GM20000 (cell line): ENCODE data around the gene ATRN.

Experiments
- DNase-seq: peaks from one replicate; pipeline ENCODE4 v3.0.0; 2012; ENCODE audit warnings: low spot score
- TF ChIP-seq, protein P1 (sequence below): IDR thresholded peaks from 2 replicates; pipeline ENCODE4 v1.5.1; 2012; ENCODE audit warnings: mild to moderate bottlenecking, control low read depth; ENCODE audit errors: extremely low read depth, missing control alignments

The ATRN gene

DNA sequence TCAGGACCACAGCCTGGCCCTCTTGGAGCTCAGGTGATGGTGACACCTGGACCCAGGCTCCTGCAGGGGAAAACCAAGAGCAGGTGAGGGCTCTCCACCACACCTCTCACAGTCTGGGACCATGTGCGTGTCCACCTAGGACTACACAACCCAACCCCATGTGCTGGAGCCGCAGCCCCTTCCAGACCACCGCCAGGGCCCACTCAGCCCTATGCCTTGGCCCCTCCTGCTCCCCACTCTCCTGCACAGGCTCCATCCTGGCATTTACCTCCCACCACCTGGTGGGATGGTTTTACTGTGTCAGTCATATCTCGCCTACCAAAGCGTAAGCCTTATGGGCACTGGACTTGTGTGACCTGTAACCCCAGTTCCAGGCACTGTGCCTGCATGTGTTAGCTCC, 224.0 kb downstream of the ATRN start:
- TF ChIP-seq, protein P1, sequence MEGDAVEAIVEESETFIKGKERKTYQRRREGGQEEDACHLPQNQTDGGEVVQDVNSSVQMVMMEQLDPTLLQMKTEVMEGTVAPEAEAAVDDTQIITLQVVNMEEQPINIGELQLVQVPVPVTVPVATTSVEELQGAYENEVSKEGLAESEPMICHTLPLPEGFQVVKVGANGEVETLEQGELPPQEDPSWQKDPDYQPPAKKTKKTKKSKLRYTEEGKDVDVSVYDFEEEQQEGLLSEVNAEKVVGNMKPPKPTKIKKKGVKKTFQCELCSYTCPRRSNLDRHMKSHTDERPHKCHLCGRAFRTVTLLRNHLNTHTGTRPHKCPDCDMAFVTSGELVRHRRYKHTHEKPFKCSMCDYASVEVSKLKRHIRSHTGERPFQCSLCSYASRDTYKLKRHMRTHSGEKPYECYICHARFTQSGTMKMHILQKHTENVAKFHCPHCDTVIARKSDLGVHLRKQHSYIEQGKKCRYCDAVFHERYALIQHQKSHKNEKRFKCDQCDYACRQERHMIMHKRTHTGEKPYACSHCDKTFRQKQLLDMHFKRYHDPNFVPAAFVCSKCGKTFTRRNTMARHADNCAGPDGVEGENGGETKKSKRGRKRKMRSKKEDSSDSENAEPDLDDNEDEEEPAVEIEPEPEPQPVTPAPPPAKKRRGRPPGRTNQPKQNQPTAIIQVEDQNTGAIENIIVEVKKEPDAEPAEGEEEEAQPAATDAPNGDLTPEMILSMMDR = no peak
- no peak for DNase-seq

DNA sequence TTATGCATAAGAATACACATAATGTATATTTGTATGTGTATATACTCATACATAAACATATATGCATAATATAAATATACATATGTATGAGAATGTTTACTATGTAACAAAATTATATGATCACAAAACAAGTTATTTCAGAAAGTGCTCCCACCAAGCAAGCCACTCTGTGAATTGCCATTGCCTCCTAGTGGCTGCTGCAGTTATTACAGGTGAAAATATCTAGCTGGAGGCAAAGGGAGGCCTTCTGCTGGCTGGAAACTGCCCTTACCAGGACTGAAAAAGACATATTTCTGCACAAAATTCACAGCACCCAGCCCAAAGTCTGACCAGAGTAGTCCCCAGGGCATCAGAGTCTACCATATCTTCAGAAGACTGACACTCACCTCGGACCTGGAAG, 225.4 kb downstream of the ATRN start:
- TF ChIP-seq, protein P1 = no peak
- DNase-seq = no peak

DNA sequence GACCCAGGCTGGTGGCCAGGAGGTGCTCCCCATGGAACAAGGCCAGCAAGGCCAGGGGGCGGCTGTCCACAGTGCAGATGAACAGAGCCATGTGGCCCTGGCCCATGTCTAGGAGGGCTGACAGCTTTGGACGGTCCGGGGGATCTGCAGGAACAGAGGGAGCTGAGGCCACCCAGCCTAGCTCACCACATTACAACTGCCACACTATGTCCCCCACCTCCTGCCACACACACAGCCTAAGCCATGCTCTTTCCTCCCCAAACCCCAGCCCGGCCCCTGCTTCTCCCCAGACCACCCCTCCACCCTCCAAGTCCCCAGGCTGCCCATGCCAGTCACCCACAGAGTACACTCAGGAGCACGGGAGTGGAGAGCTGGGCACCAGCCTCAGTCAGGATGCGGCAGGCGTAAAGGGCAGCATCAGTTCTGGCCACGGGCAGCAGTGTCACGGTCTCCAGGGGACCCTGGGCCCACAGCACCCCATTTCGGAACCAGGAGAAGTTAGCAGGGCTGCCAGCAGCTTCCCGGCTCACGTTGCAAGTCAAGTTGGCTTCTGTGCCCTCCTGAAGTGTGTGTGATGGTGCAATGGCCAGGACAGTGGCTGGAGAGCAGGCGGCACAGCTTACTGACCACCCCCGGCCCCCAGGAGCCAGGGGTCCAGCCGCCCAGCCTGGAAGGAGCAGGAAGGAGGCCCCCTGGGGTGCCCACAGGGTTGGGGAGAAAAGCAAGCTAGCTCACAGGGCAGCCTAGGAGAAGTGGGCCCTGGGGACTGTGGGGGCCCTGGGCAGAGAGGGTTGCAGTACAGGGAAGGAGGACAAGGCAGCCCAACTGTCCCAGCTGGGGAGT, 226.1 kb downstream of the ATRN start:
- TF ChIP-seq, protein P1 = no peak
- no peak for DNase-seq

DNA sequence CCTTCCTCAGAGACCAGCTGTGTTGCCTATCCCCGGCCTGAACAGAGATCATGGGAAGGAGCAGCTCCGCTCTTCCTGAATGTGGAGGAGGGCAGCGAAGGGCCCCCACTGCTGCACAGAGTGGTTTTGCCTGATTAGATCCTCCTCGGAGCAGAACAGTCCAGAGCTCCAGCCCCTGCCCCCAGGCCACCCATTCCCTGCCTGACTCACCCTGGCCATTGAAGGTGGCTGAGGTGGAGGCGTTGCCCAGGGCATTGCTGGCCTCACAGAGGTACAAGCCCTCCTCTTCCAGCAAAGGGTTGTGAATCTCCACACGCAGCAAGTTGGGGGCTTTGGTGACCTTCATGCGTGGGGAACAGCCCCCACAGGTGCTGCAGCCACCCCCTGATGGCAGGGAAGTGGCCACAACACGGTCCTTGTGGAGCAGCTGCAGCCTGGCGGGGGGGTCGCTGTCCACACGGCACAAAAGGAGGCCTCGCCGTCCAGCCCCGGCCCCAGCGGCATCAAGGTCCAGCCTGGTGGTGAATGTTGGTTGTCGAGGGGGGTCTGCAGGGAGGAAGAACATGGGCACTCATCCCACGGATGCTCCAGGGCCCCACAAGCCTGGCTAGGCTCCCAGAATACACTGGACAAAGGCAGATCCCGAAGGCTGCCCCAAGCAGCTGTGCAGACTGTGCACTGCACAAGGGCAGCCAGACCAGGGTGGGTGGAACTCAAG, 226.9 kb downstream of the ATRN start:
- DNase-seq = no peak
- TF ChIP-seq, protein P1 = no peak

DNA sequence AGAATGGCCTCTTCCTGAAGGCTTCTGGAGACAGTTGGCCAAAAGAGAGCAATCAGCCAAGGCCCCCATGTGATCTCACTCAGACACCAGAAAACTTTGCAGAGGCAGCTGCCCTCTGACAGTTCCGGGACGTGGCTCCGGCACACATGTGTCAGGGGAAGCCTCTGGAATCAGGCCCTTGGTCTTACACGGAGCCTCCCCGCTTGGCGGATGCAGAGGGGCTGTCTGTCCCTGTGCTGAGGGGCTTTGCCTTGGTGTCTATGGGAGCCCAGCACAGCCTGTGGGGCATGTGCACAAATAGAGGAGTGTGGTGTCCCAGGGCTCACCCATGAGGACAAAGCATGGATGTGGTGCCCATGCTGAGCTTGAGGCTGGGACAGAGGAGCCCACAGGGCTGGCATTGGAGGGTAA, 227.8 kb downstream of the ATRN start:
- TF ChIP-seq, protein P1 = no peak
- DNase-seq = no peak

DNA sequence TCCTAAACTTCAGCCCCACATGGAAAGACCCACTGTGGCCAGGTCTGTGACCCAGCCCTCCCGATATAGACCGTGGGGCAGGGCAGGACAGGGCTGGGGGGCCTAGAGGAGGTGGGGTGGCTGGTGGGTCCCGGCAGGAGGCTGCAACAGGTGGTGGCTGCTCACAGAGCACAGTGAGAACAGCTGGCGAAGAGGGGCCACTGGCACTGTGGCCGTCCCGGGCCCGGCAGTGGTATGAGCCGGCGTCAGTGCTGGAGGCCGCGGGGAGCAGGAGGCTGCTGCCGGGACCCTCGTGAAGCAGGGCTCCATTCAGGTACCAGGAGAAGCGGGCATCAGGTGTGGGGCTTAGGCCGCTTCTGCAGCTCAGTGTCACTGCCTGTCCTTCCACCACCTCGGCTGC, 228.2 kb downstream of the ATRN start:
- TF ChIP-seq, protein P1 = no peak

More for the DNA sequence above, 228.2 kb downstream of the ATRN start:
- no peak for DNase-seq
